GM21825 (cell line): Measurements from ENCODE around the gene KCNJ4.

ENCODE experiments used
- ATAC-seq: cut with Tn5 transposase; IDR thresholded peaks from one replicate; pipeline ENCODE4 v1.9.1; 2021; ENCODE audit warnings: mild to moderate bottlenecking, moderate library complexity; ENCODE audit not compliant: unreplicated experiment

The KCNJ4 gene

GRCh38 chr22:38453066-38453672 is 1.8 kb downstream of the KCNJ4 start:
- no peak for ATAC-seq

GRCh38 chr22:38452373-38453065 is 2.5 kb downstream of the KCNJ4 start:
- ATAC-seq = no peak

GRCh38 chr22:38451864-38452263 is 3.1 kb downstream of the KCNJ4 start:
- no peak for ATAC-seq

- ATAC-seq = no peak
Measured at GRCh38 chr22:38451404-38451803, 3.6 kb downstream of the KCNJ4 start.

- ATAC-seq = no peak
Measured at GRCh38 chr22:38450234-38450797, 4.7 kb downstream of the KCNJ4 start.

- no peak for ATAC-seq
Measured at GRCh38 chr22:38449776-38450175, 5.2 kb downstream of the KCNJ4 start.

GRCh38 chr22:38448945-38449745 is 5.9 kb downstream of the KCNJ4 start:
- ATAC-seq = no peak

- no peak for ATAC-seq
Measured at GRCh38 chr22:38446018-38446601, 8.9 kb downstream of the KCNJ4 start.

- ATAC-seq = no peak
Measured at GRCh38 chr22:38444783-38445182, 10.2 kb downstream of the KCNJ4 start.

- no peak for ATAC-seq
Measured at GRCh38 chr22:38443628-38444521, 11.1 kb downstream of the KCNJ4 start.

GRCh38 chr22:38442967-38443627 is 11.9 kb downstream of the KCNJ4 start:
- ATAC-seq = no peak

GRCh38 chr22:38441620-38442287 is 13.2 kb downstream of the KCNJ4 start:
- no peak for ATAC-seq

- ATAC-seq = no peak
Measured at GRCh38 chr22:38440747-38441350, 14.2 kb downstream of the KCNJ4 start.

- ATAC-seq = no peak
Measured at GRCh38 chr22:38437416-38437815, 17.6 kb downstream of the KCNJ4 start.

- no peak for ATAC-seq
Measured at GRCh38 chr22:38436629-38437395, 18.2 kb downstream of the KCNJ4 start.

GRCh38 chr22:38435965-38436364 is 19.0 kb downstream of the KCNJ4 start:
- no peak for ATAC-seq

- no peak for ATAC-seq
Measured at GRCh38 chr22:38435010-38435409, 20.0 kb downstream of the KCNJ4 start.

- ATAC-seq = no peak
Measured at GRCh38 chr22:38433871-38434270, 21.1 kb downstream of the KCNJ4 start.
